A673 (cell line): Measurements from ENCODE around the gene KANSL1L.
"Not testable (repeated sequence)": the region's sequence is repeated elsewhere in the genome, so short reads cannot be mapped to it uniquely, and the experiment has no call there.

Experiments
- CTCF ChIP-seq: fragments of 300-800, 200-600 bp; sonication (generic); conservative IDR thresholded peaks from 2 replicates; pipeline ENCODE4 v1.5.1; 2017; ENCODE audit warnings: low read depth, mild to moderate bottlenecking, antibody characterized with exemption, low read length, moderate library complexity, mixed read lengths
- EZH2 ChIP-seq: fragments of 200-600 bp; sonication (generic); IDR thresholded peaks from 2 replicates; pipeline ENCODE4 v1.6.1; 2017; ENCODE audit warnings: borderline replicate concordance, low read depth, mild to moderate bottlenecking, mixed read lengths, antibody characterized with exemption, low read length; ENCODE audit not compliant: poor library complexity, severe bottlenecking

DNA sequence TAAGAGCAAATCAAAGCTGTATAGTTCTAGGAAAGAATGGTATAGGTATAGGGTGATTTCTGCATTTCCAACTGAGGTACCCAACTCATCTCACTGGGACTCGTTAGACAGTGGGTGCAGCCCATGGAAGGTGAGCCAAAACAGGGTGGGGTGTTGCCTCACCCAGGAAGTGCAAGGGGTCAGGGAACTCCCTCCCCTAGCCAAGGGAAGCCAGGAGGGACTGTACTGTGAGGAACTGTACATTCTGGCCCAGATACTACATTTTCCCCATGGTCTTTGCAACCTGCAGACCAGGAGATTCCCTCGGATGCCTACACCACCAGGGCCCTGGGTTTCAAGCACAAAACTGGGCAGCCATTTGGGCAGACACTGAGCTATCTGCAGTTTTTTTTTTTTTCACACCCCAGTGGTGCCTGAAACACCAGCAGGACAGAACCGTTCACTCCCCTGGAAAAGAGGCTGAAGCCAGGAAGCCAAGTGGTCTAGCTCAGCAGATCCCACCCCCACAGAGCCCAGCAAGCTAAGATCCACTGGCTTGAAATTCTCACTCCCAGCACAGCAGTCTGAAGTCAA lies 9.9 kb upstream of the KANSL1L start:
- not testable (repeated sequence) for TF ChIP-seq CTCF, EZH2
